OCI-LY7 (cell line): ENCODE measurements around the gene ZNF232.
"Not testable (repeated sequence)": the region's sequence is repeated elsewhere in the genome, so short reads cannot be mapped to it uniquely, and the experiment has no call there.

Source experiments
- EZH2phosphoT487 ChIP-seq: fragments of 200-600 bp; sonication (generic); IDR thresholded peaks from 2 replicates; pipeline ENCODE4 v1.6.1; 2018; ENCODE audit warnings: low read depth, borderline replicate concordance, mild to moderate bottlenecking, mixed run types, antibody characterized with exemption, low read length, moderate library complexity, mixed read lengths
- TF ChIP-seq, protein P1 (sequence below): fragments of 200-600 bp; sonication (generic); conservative IDR thresholded peaks from 2 replicates; pipeline ENCODE4 v1.5.1; 2014; ENCODE audit warnings: mild to moderate bottlenecking, antibody characterized with exemption, low read length, moderate library complexity, mixed read lengths

DNA sequence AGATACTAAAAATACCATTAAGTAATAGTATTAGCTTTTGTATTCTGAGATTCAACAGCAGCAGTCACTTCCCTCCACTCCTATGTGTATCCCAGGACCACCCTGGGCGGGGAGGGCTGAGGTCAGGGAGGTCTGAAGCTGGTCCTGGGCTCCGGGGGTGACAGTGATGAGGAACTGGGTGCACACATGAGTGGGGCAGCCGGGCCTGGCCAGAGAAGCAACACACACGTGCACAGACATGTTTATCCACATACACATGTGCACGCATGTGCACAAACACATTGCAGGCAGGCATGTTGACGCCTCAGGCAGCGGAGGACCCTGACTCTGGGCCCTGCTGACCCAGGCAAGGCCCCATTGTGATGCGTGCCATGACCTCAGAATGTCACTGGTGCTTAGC, 16.7 kb upstream of the ZNF232 start:
- TF ChIP-seq, protein P1, sequence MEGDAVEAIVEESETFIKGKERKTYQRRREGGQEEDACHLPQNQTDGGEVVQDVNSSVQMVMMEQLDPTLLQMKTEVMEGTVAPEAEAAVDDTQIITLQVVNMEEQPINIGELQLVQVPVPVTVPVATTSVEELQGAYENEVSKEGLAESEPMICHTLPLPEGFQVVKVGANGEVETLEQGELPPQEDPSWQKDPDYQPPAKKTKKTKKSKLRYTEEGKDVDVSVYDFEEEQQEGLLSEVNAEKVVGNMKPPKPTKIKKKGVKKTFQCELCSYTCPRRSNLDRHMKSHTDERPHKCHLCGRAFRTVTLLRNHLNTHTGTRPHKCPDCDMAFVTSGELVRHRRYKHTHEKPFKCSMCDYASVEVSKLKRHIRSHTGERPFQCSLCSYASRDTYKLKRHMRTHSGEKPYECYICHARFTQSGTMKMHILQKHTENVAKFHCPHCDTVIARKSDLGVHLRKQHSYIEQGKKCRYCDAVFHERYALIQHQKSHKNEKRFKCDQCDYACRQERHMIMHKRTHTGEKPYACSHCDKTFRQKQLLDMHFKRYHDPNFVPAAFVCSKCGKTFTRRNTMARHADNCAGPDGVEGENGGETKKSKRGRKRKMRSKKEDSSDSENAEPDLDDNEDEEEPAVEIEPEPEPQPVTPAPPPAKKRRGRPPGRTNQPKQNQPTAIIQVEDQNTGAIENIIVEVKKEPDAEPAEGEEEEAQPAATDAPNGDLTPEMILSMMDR, result not testable (repeated sequence)
- not testable (repeated sequence) for TF ChIP-seq EZH2phosphoT487
